Colonic mucosa (tissue), 4 donors: ENCODE results near the gene NUP62. TPM values are rescaled to one million over a fixed set of nuclear protein-coding genes. Genes with fewer than 3 reads are reported as not detected.
"Not testable (repeated sequence)": the region's sequence is repeated elsewhere in the genome, so short reads cannot be mapped to it uniquely, and the experiment has no call there.

ENCODE experiments used
- DNase-seq: peaks from one replicate; pipeline ENCODE4 v3.0.0-alpha.2; 2020
- H3K27ac ChIP-seq: fragments of 200-600 bp; one replicate; pipeline ENCODE4 v1.8.0; 2021
- H3K27me3 ChIP-seq: fragments of 200-600 bp; one replicate; pipeline ENCODE4 v1.8.0; 2021
- H3K36me3 ChIP-seq: fragments of 200-600 bp; one replicate; pipeline ENCODE4 v1.8.0; 2021
- H3K4me1 ChIP-seq: fragments of 200-600 bp; one replicate; pipeline ENCODE4 v1.8.0; 2021; ENCODE audit warnings: mild to moderate bottlenecking
- H3K4me3 ChIP-seq: fragments of 200-600 bp; one replicate; pipeline ENCODE4 v1.8.0; 2021
- H3K9ac ChIP-seq, 2 donors: one replicate each; pipeline ENCODE4 v1.7.0; 2013; ENCODE audit warnings: control low read depth in 2 of 2, low read depth in 2 of 2, low read length in 2 of 2
- H3K9me3 ChIP-seq: fragments of 200-600 bp; one replicate; pipeline ENCODE4 v1.8.0; 2021
- CTCF ChIP-seq: fragments of 200-600 bp; IDR thresholded peaks from one replicate; pipeline ENCODE4 v1.8.0; 2022; ENCODE audit warnings: antibody characterized with exemption, mild to moderate bottlenecking
- intact Hi-C: fragments of 100-400 bp; cut with DNase I; formaldehyde crosslinking; loops from one replicate; pipeline ENCODE4 v1.14.1; 2022
- total RNA-seq, 2 donors: library from RNA; stranded (reverse); fragmentation: NEBNext Ultra II Directional in 1 of 2; extraction: Animal tissue kit (Norgen Biotek cat#: 25700) in 1 of 2; gene quantifications; one replicate each; pipeline ENCODE4 v1.2.1, GENCODE V29; 2021
- donor health status: healthy.
- donor health status: DM: no; HTN: no; CAD: no.
- donor health status: DM: no; HTN: no; CAD: no.

NUP62 gene
- total RNA-seq, 2 donors from 2014 or later: 34.8 to 59.8 TPM

- H3K9me3 ChIP-seq, H3K9ac ChIP-seq, H3K27me3 ChIP-seq, H3K36me3 ChIP-seq, intact Hi-C loops, H3K4me3 ChIP-seq, H3K27ac ChIP-seq, DNase-seq: not testable (repeated sequence)
- peaks cover 14% of the 10 kb centered on the region for H3K4me1 ChIP-seq
These were observed 28.8 kb upstream of the NUP62 start for GRCh38 chr19:49958144-49958543.

GRCh38 chr19:49957262-49957915 lies 28.1 kb upstream of the NUP62 start:
- Histone ChIP-seq H3K9ac (no peak overlapping the region), H3K4me3 (no peak overlapping the region), H3K4me1 (peaks cover 14% of the 10 kb centered on the region), H3K36me3 (no peaks in the 10 kb centered on the region), H3K27me3 (no peaks in the 10 kb centered on the region), H3K9me3 (no peaks in the 10 kb centered on the region), H3K27ac (no peak overlapping the region)
- intact Hi-C loops: no loop called here
- no peak for TF ChIP-seq CTCF
- DNase-seq: no peak

GRCh38 chr19:49956115-49956495 lies 26.8 kb upstream of the NUP62 start:
- intact Hi-C loops: no loop called here
- Histone ChIP-seq H3K36me3 (no peaks in the 10 kb centered on the region), H3K27me3 (no peaks in the 10 kb centered on the region), H3K4me1 (peaks cover 18% of the 10 kb centered on the region), H3K4me3 (no peak overlapping the region), H3K9ac (peak overlapping the region in 1 of 2 donors; percentile 19), H3K27ac (peak overlapping the region; percentile 44), H3K9me3 (no peaks in the 10 kb centered on the region)
- TF ChIP-seq CTCF: no peak
- no peak for DNase-seq

GRCh38 chr19:49954933-49955332 lies 25.6 kb upstream of the NUP62 start:
- H3K9me3 ChIP-seq: no peaks in the 10 kb centered on the region
- no peak for TF ChIP-seq CTCF
- H3K4me1 ChIP-seq: peaks cover 18% of the 10 kb centered on the region
- H3K4me3 ChIP-seq: no peak overlapping the region
- H3K27ac ChIP-seq: peak overlapping the region; percentile 44
- no peaks in the 10 kb centered on the region for H3K36me3 ChIP-seq
- intact Hi-C loops: no loop called here
- no peak for DNase-seq
- peak overlapping the region; percentile 12 to 26 for H3K9ac ChIP-seq
- no peaks in the 10 kb centered on the region for H3K27me3 ChIP-seq

GRCh38 chr19:49954092-49954829 lies 25.0 kb upstream of the NUP62 start:
- no peak overlapping the region for H3K9ac ChIP-seq
- no peak for TF ChIP-seq CTCF
- no peaks in the 10 kb centered on the region for H3K36me3 ChIP-seq
- H3K27me3 ChIP-seq: no peaks in the 10 kb centered on the region
- H3K4me1 ChIP-seq: peaks cover 18% of the 10 kb centered on the region
- no peak overlapping the region for H3K27ac ChIP-seq
- intact Hi-C loops: no loop called here
- no peaks in the 10 kb centered on the region for H3K9me3 ChIP-seq
- no peak overlapping the region for H3K4me3 ChIP-seq
- no peak for DNase-seq

GRCh38 chr19:49953416-49953815 lies 24.1 kb upstream of the NUP62 start:
- Histone ChIP-seq H3K4me1 (peaks cover 18% of the 10 kb centered on the region), H3K9ac (no peak overlapping the region), H3K36me3 (no peaks in the 10 kb centered on the region), H3K4me3 (no peak overlapping the region), H3K27ac (no peak overlapping the region), H3K9me3 (no peaks in the 10 kb centered on the region), H3K27me3 (no peaks in the 10 kb centered on the region)
- no peak for TF ChIP-seq CTCF
- DNase-seq: no peak
- intact Hi-C loops: no loop called here
